ENCODE data around the gene SHC4.

- TF ChIP-seq CTCF (IDR thresholded peaks at IDR 0.05) (no peak), POLR2A (IDR thresholded peaks at IDR 0.05) (no peak)
Observed at GRCh38 chr15:48992096-48992495, 28.4 kb upstream of the SHC4 start.

Measured in lower leg skin (tissue), 3 donors.